Left ventricle myocardium inferior (tissue), 1 donor: ENCODE results near the gene CCDC88B. TPM values are rescaled to one million over a fixed set of nuclear protein-coding genes. Genes with fewer than 3 reads are reported as not detected.

Experiments
- DNase-seq: peaks from one replicate; pipeline ENCODE4 v3.0.0-alpha.2; 2020
- H3K27ac ChIP-seq: fragments of 200-600 bp; replicated peaks from 2 replicates; pipeline ENCODE4 v1.8.0; 2021
- H3K27me3 ChIP-seq: fragments of 200-600 bp; 2 replicates; pipeline ENCODE4 v1.8.0; 2021; ENCODE audit warnings: low read depth
- H3K36me3 ChIP-seq: fragments of 200-600 bp; 2 replicates; pipeline ENCODE4 v1.8.0; 2021
- H3K4me1 ChIP-seq: fragments of 200-600 bp; 2 replicates; pipeline ENCODE4 v1.8.0; 2021
- H3K4me3 ChIP-seq: fragments of 200-600 bp; 2 replicates; pipeline ENCODE4 v1.8.0; 2021; ENCODE audit warnings: mild to moderate bottlenecking, moderate library complexity
- H3K9me3 ChIP-seq: fragments of 200-600 bp; replicated peaks from 2 replicates; pipeline ENCODE4 v1.8.0; 2021
- intact Hi-C: fragments of 100-400 bp; cut with micrococcal nuclease; formaldehyde crosslinking; loops from one replicate; pipeline ENCODE4 v1.11.0; 2022
- total RNA-seq: library from RNA; stranded (reverse); fragmentation: NEBNext Ultra II Directional; extraction: Animal tissue kit (Norgen Biotek cat#: 25700); gene quantifications from one replicate; pipeline ENCODE4 v1.2.1, GENCODE V29; 2021
- TF ChIP-seq, protein P1 (sequence below): fragments of 200-600 bp; IDR thresholded peaks from 2 replicates; pipeline ENCODE4 v1.8.0; 2021; ENCODE audit warnings: antibody characterized with exemption, mild to moderate bottlenecking, borderline replicate concordance
- donor health status: DM: no; HTN: yes; CAD: no; lungs with severe emphysema.

CCDC88B gene
- total RNA-seq, 1 donor from 2014 or later = 7.5 TPM

DNA sequence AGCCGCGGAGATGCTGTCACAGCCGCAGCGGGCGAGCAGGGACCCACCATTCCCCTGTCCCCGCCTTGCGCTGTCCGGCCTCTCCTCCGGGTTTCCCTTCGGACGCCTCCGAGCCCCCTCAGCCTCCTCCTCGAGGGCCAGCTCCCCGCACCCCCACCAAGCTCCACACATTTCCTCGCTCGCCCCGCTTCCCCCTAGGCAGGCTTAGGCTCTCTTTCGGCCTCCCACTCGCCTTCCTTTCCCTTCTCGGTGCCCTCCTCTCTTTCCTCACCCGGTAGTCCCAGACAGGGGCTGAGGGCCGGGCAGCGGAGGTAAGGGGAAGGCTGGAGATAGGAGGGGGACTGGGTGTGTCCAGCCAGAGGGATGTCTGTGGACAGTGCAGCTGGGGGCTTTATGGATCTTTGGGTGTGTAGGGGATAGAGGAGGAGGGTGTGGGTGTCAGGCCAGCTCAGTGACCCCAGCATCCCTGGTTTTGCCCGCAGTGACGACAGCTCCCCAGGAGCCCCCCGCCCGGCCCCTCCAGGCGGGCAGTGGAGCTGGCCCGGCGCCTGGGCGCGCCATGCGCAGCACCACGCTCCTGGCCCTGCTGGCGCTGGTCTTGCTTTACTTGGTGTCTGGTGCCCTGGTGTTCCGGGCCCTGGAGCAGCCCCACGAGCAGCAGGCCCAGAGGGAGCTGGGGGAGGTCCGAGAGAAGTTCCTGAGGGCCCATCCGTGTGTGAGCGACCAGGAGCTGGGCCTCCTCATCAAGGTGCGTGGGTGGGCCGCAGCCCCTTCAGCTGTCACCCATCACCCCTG lies 47.3 kb upstream of the CCDC88B start:
- Histone ChIP-seq H3K36me3 (no peaks in the 10 kb centered on the region), H3K4me3 (peak overlapping the region; percentile 61), H3K27me3 (peaks cover 80% of the 10 kb centered on the region), H3K4me1 (peaks cover 18% of the 10 kb centered on the region), H3K27ac (no peak overlapping the region), H3K9me3 (no peaks in the 10 kb centered on the region)
- DNase-seq = no peak
- intact Hi-C loops = no loop called here
- TF ChIP-seq, protein P1, sequence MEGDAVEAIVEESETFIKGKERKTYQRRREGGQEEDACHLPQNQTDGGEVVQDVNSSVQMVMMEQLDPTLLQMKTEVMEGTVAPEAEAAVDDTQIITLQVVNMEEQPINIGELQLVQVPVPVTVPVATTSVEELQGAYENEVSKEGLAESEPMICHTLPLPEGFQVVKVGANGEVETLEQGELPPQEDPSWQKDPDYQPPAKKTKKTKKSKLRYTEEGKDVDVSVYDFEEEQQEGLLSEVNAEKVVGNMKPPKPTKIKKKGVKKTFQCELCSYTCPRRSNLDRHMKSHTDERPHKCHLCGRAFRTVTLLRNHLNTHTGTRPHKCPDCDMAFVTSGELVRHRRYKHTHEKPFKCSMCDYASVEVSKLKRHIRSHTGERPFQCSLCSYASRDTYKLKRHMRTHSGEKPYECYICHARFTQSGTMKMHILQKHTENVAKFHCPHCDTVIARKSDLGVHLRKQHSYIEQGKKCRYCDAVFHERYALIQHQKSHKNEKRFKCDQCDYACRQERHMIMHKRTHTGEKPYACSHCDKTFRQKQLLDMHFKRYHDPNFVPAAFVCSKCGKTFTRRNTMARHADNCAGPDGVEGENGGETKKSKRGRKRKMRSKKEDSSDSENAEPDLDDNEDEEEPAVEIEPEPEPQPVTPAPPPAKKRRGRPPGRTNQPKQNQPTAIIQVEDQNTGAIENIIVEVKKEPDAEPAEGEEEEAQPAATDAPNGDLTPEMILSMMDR = no peak

DNA sequence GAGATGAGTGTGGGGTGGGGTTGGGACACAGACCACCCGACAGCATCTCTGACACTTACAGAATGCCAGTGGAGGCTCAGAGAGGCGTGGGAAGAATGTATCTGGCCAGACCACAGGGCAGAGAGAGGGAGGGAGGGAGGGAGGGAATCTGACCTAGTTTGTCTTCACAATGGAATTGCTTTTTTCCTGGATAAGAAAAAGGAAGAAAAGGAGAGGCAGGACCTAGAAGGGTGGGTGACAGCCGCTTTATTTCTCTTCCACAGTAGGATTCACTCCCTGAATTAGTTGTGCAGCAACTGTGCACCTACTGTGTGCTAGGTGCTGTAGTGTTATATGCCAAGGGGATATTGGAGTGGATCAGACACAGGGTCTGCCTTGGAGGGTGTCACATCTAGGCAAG lies 45.2 kb upstream of the CCDC88B start:
- H3K4me1 ChIP-seq = peaks cover 28% of the 10 kb centered on the region
- peaks cover 100% of the 10 kb centered on the region for H3K27me3 ChIP-seq
- intact Hi-C loops = no loop called here
- DNase-seq = no peak
- no peak overlapping the region for H3K27ac ChIP-seq
- H3K4me3 ChIP-seq = no peak overlapping the region
- TF ChIP-seq, protein P1 = no peak
- no peaks in the 10 kb centered on the region for H3K9me3 ChIP-seq
- H3K36me3 ChIP-seq = no peaks in the 10 kb centered on the region

DNA sequence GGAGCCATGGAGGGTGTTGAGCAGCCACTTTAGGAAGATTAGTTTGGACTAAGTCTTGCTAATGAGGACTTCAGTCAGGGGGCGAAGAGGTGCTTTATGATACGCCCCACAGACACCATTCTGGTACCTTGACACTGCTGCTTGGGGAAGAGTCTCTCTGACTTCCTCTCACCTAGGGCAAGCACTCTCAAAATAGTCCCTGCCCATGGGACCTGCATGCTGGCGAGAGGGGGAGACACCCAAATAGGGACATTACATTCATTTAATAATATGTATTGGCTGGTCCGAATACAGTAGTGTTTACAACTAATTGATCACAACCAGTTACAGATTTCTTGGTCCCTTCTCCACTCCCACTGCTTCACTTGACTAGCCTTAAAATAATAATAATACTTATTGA lies 44.2 kb upstream of the CCDC88B start:
- DNase-seq = no peak
- H3K4me3 ChIP-seq = no peak overlapping the region
- intact Hi-C loops = no loop called here
- H3K9me3 ChIP-seq = no peaks in the 10 kb centered on the region
- TF ChIP-seq, protein P1 = no peak
- peaks cover 100% of the 10 kb centered on the region for H3K27me3 ChIP-seq
- H3K27ac ChIP-seq = no peak overlapping the region
- H3K36me3 ChIP-seq = no peaks in the 10 kb centered on the region
- H3K4me1 ChIP-seq = peaks cover 38% of the 10 kb centered on the region

DNA sequence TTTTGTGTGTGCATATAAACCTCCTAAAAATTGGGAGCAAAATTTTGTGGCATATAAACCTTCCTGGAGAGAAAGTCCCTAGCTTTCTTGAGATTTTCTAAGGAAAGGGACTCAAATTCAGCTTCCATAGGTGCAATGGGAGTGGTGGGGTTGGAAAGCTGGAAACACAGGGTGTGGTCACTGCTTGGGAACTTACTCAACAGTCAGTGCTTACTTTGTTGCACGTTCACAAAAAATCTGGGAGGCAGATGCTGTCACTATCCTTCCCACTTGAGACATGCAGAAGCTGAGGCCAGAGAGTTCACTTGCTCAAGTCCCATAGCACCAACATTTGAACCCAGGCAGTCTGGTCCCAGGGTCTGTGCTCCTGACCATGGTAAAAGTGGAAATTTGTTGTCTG lies 43.8 kb upstream of the CCDC88B start:
- intact Hi-C loops = no loop called here
- TF ChIP-seq, protein P1 = no peak
- DNase-seq = no peak
- Histone ChIP-seq H3K27me3 (peaks cover 96% of the 10 kb centered on the region), H3K36me3 (no peaks in the 10 kb centered on the region), H3K27ac (no peak overlapping the region), H3K9me3 (no peaks in the 10 kb centered on the region), H3K4me1 (peaks cover 40% of the 10 kb centered on the region), H3K4me3 (no peak overlapping the region)

DNA sequence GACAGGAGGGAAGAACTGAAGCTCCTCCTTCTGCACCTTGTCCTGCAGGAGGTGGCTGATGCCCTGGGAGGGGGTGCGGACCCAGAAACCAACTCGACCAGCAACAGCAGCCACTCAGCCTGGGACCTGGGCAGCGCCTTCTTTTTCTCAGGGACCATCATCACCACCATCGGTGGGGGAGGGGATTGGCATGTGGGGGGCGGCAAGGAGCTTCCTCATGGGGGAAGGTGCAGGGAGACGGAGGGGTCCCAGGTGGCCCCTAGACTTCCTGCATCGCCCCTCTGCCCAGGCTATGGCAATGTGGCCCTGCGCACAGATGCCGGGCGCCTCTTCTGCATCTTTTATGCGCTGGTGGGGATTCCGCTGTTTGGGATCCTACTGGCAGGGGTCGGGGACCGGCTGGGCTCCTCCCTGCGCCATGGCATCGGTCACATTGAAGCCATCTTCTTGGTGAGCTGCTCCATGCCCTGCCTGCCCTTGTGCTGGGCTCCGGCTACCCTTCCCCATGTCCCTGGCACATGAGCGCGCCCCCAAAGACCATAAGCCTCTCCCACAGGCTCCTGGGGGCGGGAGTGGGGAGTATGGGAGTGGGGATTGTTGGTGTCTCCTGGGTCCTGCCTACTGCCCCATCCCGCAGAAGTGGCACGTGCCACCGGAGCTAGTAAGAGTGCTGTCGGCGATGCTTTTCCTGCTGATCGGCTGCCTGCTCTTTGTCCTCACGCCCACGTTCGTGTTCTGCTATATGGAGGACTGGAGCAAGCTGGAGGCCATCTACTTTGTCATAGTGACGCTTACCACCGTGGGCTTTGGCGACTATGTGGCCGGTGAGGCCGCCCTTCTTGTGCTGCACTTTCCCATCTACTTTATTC lies 42.9 kb upstream of the CCDC88B start:
- peaks cover 35% of the 10 kb centered on the region for H3K4me1 ChIP-seq
- TF ChIP-seq, protein P1 = no peak
- no peaks in the 10 kb centered on the region for H3K36me3 ChIP-seq
- intact Hi-C loops = no loop called here
- H3K27me3 ChIP-seq = peaks cover 88% of the 10 kb centered on the region
- no peak overlapping the region for H3K27ac ChIP-seq
- DNase-seq = no peak
- no peak overlapping the region for H3K4me3 ChIP-seq
- H3K9me3 ChIP-seq = no peaks in the 10 kb centered on the region
